SU-DHL-6 (cell line): ENCODE results near the gene SYNM.

Source experiments
- H2AFZ ChIP-seq: fragments of 200-600 bp; sonication (generic); 2 replicates; pipeline ENCODE4 v1.6.1; 2014; ENCODE audit warnings: low read depth, mild to moderate bottlenecking, moderate library complexity, mixed read lengths, antibody characterized with exemption, low read length; ENCODE audit not compliant: severe bottlenecking
- H3F3A ChIP-seq: fragments of 200-600 bp; shearing (Covaris generic); 2 replicates; pipeline ENCODE4 v1.6.0; 2016; ENCODE audit warnings: antibody characterized with exemption, mild to moderate bottlenecking; ENCODE audit not compliant: insufficient read depth
- H3K27ac ChIP-seq: fragments of 200-600 bp; sonication (generic); 2 replicates; pipeline ENCODE4 v1.5.1; 2016; ENCODE audit warnings: low read depth, mild to moderate bottlenecking, low read length, moderate library complexity, mixed read lengths
- H3K27me3 ChIP-seq: fragments of 200-600 bp; sonication (generic), shearing (Covaris generic); 2 replicates; pipeline ENCODE4 v1.6.0; 2014; ENCODE audit warnings: mild to moderate bottlenecking, low read length
- H3K36me3 ChIP-seq: fragments of 200-600 bp; sonication (generic); 2 replicates; pipeline ENCODE4 v1.6.1; 2014; ENCODE audit warnings: mild to moderate bottlenecking, low read length, mixed read lengths
- H3K4me2 ChIP-seq: fragments of 300-600, 200-600 bp; shearing (Covaris generic), sonication (generic); 2 replicates; pipeline ENCODE4 v1.6.0; 2014; ENCODE audit warnings: low read length, low read depth, mild to moderate bottlenecking; ENCODE audit not compliant: poor library complexity, severe bottlenecking
- H3K4me3 ChIP-seq: fragments of 200-600 bp; sonication (generic); 2 replicates; pipeline ENCODE4 v1.5.1; 2014; ENCODE audit warnings: antibody characterized with exemption, low read length, mild to moderate bottlenecking, mixed read lengths; ENCODE audit not compliant: insufficient read depth, poor library complexity, severe bottlenecking
- H3K79me2 ChIP-seq: fragments of 200-600 bp; sonication (generic); 2 replicates; pipeline ENCODE4 v1.6.1; 2014; ENCODE audit warnings: mild to moderate bottlenecking, low read length, moderate library complexity; ENCODE audit not compliant: insufficient read depth
- H3K9ac ChIP-seq: fragments of 200-600 bp; sonication (generic); 2 replicates; pipeline ENCODE4 v1.7.0; 2014; ENCODE audit warnings: mild to moderate bottlenecking, low read length
- H3K9me2 ChIP-seq: fragments of 200-600 bp; sonication (generic); replicated peaks from 2 replicates; pipeline ENCODE4 v1.6.1; 2014; ENCODE audit warnings: low read length; ENCODE audit not compliant: insufficient read depth
- H3K9me3 ChIP-seq: fragments of 200-600 bp; sonication (generic); 2 replicates; pipeline ENCODE4 v1.6.1; 2014; ENCODE audit warnings: low read length, mixed read lengths; ENCODE audit not compliant: insufficient read depth
- H4K20me1 ChIP-seq: fragments of 200-600 bp; sonication (generic); 2 replicates; pipeline ENCODE4 v1.6.1; 2014; ENCODE audit warnings: low read depth, mild to moderate bottlenecking, antibody characterized with exemption, low read length, moderate library complexity, mixed read lengths
- EZH2phosphoT487 ChIP-seq: fragments of 200-600 bp; sonication (generic), shearing (Covaris generic); conservative IDR thresholded peaks from 2 replicates; pipeline ENCODE4 v1.6.1; 2018; ENCODE audit warnings: mild to moderate bottlenecking, antibody characterized with exemption, low read length, moderate library complexity, mixed read lengths
- TF ChIP-seq, protein P1 (sequence below): fragments of 200-600 bp; sonication (generic); IDR thresholded peaks from one replicate; pipeline ENCODE4 v1.5.1; 2017; ENCODE audit warnings: antibody characterized with exemption, mild to moderate bottlenecking, low read length, moderate library complexity; ENCODE audit not compliant: insufficient read depth, poor library complexity, severe bottlenecking

The SYNM gene, protein sequence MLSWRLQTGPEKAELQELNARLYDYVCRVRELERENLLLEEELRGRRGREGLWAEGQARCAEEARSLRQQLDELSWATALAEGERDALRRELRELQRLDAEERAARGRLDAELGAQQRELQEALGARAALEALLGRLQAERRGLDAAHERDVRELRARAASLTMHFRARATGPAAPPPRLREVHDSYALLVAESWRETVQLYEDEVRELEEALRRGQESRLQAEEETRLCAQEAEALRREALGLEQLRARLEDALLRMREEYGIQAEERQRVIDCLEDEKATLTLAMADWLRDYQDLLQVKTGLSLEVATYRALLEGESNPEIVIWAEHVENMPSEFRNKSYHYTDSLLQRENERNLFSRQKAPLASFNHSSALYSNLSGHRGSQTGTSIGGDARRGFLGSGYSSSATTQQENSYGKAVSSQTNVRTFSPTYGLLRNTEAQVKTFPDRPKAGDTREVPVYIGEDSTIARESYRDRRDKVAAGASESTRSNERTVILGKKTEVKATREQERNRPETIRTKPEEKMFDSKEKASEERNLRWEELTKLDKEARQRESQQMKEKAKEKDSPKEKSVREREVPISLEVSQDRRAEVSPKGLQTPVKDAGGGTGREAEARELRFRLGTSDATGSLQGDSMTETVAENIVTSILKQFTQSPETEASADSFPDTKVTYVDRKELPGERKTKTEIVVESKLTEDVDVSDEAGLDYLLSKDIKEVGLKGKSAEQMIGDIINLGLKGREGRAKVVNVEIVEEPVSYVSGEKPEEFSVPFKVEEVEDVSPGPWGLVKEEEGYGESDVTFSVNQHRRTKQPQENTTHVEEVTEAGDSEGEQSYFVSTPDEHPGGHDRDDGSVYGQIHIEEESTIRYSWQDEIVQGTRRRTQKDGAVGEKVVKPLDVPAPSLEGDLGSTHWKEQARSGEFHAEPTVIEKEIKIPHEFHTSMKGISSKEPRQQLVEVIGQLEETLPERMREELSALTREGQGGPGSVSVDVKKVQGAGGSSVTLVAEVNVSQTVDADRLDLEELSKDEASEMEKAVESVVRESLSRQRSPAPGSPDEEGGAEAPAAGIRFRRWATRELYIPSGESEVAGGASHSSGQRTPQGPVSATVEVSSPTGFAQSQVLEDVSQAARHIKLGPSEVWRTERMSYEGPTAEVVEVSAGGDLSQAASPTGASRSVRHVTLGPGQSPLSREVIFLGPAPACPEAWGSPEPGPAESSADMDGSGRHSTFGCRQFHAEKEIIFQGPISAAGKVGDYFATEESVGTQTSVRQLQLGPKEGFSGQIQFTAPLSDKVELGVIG (N-terminal part only)

DNA sequence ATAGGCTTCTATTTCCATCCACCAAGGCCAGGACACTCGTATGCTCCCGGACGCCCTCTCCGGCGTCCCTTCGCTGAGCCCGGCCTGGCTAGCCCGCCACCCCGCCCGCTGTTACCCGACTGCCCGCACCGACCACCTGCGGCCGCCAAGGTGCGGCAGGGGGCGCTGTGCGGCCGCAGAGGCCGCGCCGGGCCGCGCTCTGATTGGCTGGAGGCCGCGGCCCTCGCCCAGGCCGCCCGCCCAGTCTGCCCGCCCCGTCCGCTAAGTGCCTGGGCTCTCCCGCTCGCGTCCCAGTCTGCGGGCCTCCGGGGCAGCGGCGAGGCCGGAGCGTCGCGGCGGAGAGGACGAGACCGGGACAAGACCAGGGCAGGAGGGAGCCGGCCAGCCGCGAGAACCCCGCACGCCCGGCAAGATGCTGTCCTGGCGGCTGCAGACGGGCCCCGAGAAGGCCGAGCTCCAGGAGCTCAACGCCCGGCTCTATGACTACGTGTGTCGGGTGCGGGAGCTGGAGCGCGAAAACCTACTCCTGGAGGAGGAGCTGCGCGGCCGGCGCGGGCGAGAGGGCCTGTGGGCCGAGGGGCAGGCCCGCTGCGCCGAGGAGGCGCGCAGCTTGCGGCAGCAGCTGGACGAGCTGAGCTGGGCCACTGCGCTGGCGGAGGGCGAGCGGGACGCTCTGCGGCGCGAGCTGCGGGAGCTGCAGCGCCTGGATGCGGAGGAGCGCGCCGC is at the start of gene SYNM:
SYNM (plus strand) TSS at position 293 of the 726 bp plus-strand sequence; CDS start at position 413, 120 bp downstream.
- Histone ChIP-seq H3K79me2 (no peaks in the 10 kb centered on the region), H3F3A (no peaks in the 10 kb centered on the region), H2AFZ (no peak within 1 kb of the TSS), H3K4me2 (no peak within 1 kb of the TSS), H3K9me2 (no peaks in the 10 kb centered on the region), H3K36me3 (no peaks in the 10 kb centered on the region), H4K20me1 (no peaks in the 10 kb centered on the region), H3K9me3 (no peaks in the 10 kb centered on the region), H3K4me3 (no peak within 1 kb of the TSS), H3K27ac (no peak within 1 kb of the TSS), H3K27me3 (no peaks in the 10 kb centered on the region), H3K9ac (no peak within 1 kb of the TSS)
- TF ChIP-seq EZH2phosphoT487, result no peak
- TF ChIP-seq, protein P1, sequence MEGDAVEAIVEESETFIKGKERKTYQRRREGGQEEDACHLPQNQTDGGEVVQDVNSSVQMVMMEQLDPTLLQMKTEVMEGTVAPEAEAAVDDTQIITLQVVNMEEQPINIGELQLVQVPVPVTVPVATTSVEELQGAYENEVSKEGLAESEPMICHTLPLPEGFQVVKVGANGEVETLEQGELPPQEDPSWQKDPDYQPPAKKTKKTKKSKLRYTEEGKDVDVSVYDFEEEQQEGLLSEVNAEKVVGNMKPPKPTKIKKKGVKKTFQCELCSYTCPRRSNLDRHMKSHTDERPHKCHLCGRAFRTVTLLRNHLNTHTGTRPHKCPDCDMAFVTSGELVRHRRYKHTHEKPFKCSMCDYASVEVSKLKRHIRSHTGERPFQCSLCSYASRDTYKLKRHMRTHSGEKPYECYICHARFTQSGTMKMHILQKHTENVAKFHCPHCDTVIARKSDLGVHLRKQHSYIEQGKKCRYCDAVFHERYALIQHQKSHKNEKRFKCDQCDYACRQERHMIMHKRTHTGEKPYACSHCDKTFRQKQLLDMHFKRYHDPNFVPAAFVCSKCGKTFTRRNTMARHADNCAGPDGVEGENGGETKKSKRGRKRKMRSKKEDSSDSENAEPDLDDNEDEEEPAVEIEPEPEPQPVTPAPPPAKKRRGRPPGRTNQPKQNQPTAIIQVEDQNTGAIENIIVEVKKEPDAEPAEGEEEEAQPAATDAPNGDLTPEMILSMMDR, result no peak

GRCh38 chr15:99055555-99056134 is 49.2 kb upstream of the SYNM start:
- Histone ChIP-seq H3K4me2 (no peak overlapping the region), H4K20me1 (no peaks in the 10 kb centered on the region), H3K9ac (no peak overlapping the region), H3K9me2 (no peaks in the 10 kb centered on the region), H3F3A (no peaks in the 10 kb centered on the region), H2AFZ (no peak overlapping the region), H3K27ac (no peak overlapping the region), H3K79me2 (no peaks in the 10 kb centered on the region), H3K36me3 (no peaks in the 10 kb centered on the region), H3K9me3 (no peaks in the 10 kb centered on the region), H3K27me3 (no peaks in the 10 kb centered on the region), H3K4me3 (no peak overlapping the region)
- TF ChIP-seq EZH2phosphoT487, result no peak
- TF ChIP-seq, protein P1, result no peak

DNA sequence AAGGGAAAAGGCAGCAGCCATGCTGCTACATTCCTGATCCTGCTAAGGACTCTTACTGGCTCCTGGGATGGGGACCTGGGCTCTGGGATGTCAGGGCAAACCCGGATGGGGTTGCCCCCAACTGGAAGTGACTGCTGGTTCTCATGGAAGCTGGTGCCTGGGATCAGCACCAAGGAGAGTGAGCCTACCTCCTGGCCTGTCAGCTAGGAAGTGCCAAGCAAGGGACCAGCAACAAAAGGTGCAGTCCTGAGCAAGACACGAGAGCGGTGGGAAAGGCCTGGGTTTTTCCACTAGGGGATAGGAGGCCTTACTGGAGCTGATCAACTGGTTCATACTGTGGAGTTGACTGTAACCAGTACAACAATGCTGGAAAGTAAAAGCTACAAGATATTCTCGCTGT is 47.9 kb upstream of the SYNM start:
- H3K27me3 ChIP-seq, result no peaks in the 10 kb centered on the region
- no peaks in the 10 kb centered on the region for H3F3A ChIP-seq
- no peaks in the 10 kb centered on the region for H4K20me1 ChIP-seq
- H3K4me2 ChIP-seq, result no peak overlapping the region
- TF ChIP-seq, protein P1, result no peak
- no peak for TF ChIP-seq EZH2phosphoT487
- no peaks in the 10 kb centered on the region for H3K79me2 ChIP-seq
- H3K27ac ChIP-seq, result no peak overlapping the region
- H3K9me2 ChIP-seq, result no peaks in the 10 kb centered on the region
- no peaks in the 10 kb centered on the region for H3K36me3 ChIP-seq
- no peak overlapping the region for H3K9ac ChIP-seq
- H3K4me3 ChIP-seq, result no peak overlapping the region
- no peaks in the 10 kb centered on the region for H3K9me3 ChIP-seq
- no peak overlapping the region for H2AFZ ChIP-seq
